ENCODE results near the gene DMD. TPM values are rescaled to one million over a fixed set of nuclear protein-coding genes. Genes with fewer than 3 reads are reported as not detected.

Gene DMD
- total RNA-seq, 6 experiments from 2014 or later: 4.9 to 6.0 (median 5.5) TPM

- no peak for TF ChIP-seq CTCF (IDR thresholded peaks at IDR 0.05)
- H3K36me3 Mint-ChIP-seq (ENCODE audit: low read depth): no peaks in the 10 kb centered on the region
- H3K9me3 Mint-ChIP-seq: peaks cover 9% of the 10 kb centered on the region; the same call in 1 of the 2 replicates
- no peak for DNase-seq
- H3K27me3 Mint-ChIP-seq (ENCODE audit: insufficient read depth): no peaks in the 10 kb centered on the region
- no peak overlapping the region for H3K4me3 Mint-ChIP-seq
- no peak overlapping the region for H3K27ac Mint-ChIP-seq
- no peaks in the 10 kb centered on the region for H3K4me1 Mint-ChIP-seq (ENCODE audit: low read depth)
Observed at GRCh38 chrX:31981546-31982062, 1229.7 kb downstream of the DMD start.

- Mint-ChIP-seq H3K27ac (no peak overlapping the region), H3K36me3 (ENCODE audit: low read depth) (no peaks in the 10 kb centered on the region), H3K27me3 (ENCODE audit: insufficient read depth) (no peaks in the 10 kb centered on the region), H3K4me1 (ENCODE audit: low read depth) (no peaks in the 10 kb centered on the region), H3K9me3 (no peaks in the 10 kb centered on the region), H3K4me3 (no peak overlapping the region)
- no peak for TF ChIP-seq CTCF (IDR thresholded peaks at IDR 0.05)
- DNase-seq: no peak
Observed at GRCh38 chrX:31969714-31970113, 1241.6 kb downstream of the DMD start.

DNA sequence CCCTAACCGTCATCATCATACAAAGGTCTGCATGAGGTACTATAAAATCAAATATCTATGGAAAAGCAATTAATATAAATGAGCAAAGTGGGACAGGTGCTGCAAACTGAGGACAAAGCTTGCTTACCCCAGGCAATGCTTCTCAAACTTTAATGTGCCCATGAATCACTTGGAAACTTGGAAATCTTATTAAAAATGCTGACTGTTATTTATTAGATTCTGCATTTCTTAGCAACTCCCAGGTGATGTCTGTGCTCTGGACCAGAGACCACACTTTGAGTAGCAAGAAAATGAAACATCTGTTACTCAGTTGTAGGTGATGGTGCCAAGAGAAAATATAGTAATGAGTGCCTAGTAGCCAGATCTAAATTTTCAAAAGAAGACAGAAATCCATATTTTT, 1249.1 kb downstream of the DMD start:
- no peak for DNase-seq
- Mint-ChIP-seq H3K27me3 (ENCODE audit: insufficient read depth) (no peaks in the 10 kb centered on the region; the same call in 1 of the 2 replicates), H3K27ac (no peak overlapping the region), H3K4me1 (ENCODE audit: low read depth) (no peaks in the 10 kb centered on the region), H3K4me3 (no peak overlapping the region), H3K9me3 (peaks cover 5% of the 10 kb centered on the region), H3K36me3 (ENCODE audit: low read depth) (no peaks in the 10 kb centered on the region)
- TF ChIP-seq CTCF (IDR thresholded peaks at IDR 0.05): no peak

GRCh38 chrX:31934842-31935370, 1276.4 kb downstream of the DMD start:
- no peak for DNase-seq
- H3K27me3 Mint-ChIP-seq (ENCODE audit: insufficient read depth): no peaks in the 10 kb centered on the region
- H3K27ac Mint-ChIP-seq: no peak overlapping the region
- H3K9me3 Mint-ChIP-seq: peaks cover 7% of the 10 kb centered on the region; the same call in 1 of the 2 replicates
- H3K4me1 Mint-ChIP-seq (ENCODE audit: low read depth): no peaks in the 10 kb centered on the region
- no peak for TF ChIP-seq CTCF (IDR thresholded peaks at IDR 0.05)
- H3K36me3 Mint-ChIP-seq (ENCODE audit: low read depth): no peaks in the 10 kb centered on the region
- H3K4me3 Mint-ChIP-seq: no peak overlapping the region

GRCh38 chrX:31934015-31934414, 1277.3 kb downstream of the DMD start:
- no peaks in the 10 kb centered on the region for H3K4me1 Mint-ChIP-seq (ENCODE audit: low read depth)
- no peak for DNase-seq
- no peaks in the 10 kb centered on the region for H3K36me3 Mint-ChIP-seq (ENCODE audit: low read depth)
- H3K4me3 Mint-ChIP-seq: no peak overlapping the region
- peaks cover 7% of the 10 kb centered on the region; the same call in 1 of the 2 replicates for H3K9me3 Mint-ChIP-seq
- H3K27ac Mint-ChIP-seq: no peak overlapping the region
- no peaks in the 10 kb centered on the region for H3K27me3 Mint-ChIP-seq (ENCODE audit: insufficient read depth)
- TF ChIP-seq CTCF (IDR thresholded peaks at IDR 0.05): no peak

Data from HFFc6 (cell line).